Mucosa of descending colon (tissue), 3 donors: ENCODE measurements around the gene DNM3. TPM values are rescaled to one million over a fixed set of nuclear protein-coding genes. Genes with fewer than 3 reads are reported as not detected.

Experiments
- ATAC-seq: fragments of 200-7000 bp; cut with Tn5 transposase; one replicate; pipeline ENCODE4 v1.9.1; 2020; ENCODE audit warnings: mild to moderate bottlenecking, moderate library complexity
- DNase-seq, 3 donors: peaks; one replicate each; pipeline ENCODE4 v3.0.0-alpha.2; 2020
- H3K36me3 ChIP-seq: fragments of 200-600 bp; one replicate; pipeline ENCODE4 v1.8.0; 2021; ENCODE audit warnings: low read depth, mild to moderate bottlenecking
- H3K4me1 ChIP-seq: fragments of 200-600 bp; one replicate; pipeline ENCODE4 v1.8.0; 2021; ENCODE audit warnings: low read depth, mild to moderate bottlenecking
- H3K4me3 ChIP-seq: fragments of 200-600 bp; one replicate; pipeline ENCODE4 v1.8.0; 2021; ENCODE audit warnings: mild to moderate bottlenecking
- H3K9me3 ChIP-seq: fragments of 200-600 bp; one replicate; pipeline ENCODE4 v1.8.0; 2021; ENCODE audit warnings: mild to moderate bottlenecking
- CTCF ChIP-seq: fragments of 200-600 bp; IDR thresholded peaks from one replicate; pipeline ENCODE4 v1.8.0; 2022; ENCODE audit warnings: antibody characterized with exemption, mild to moderate bottlenecking
- intact Hi-C, 2 donors: fragments of 100-400 bp; cut with DNase I in 1 of 2; cut with micrococcal nuclease in 1 of 2; formaldehyde crosslinking; loops; one replicate each; pipeline versions ENCODE4 v1.11.0 to v1.11.1; 2022; cut with DNase I, micrococcal nuclease
- total RNA-seq, 3 donors: library from RNA; stranded (reverse); fragmentation: NEBNext Ultra II Directional in 2 of 3; extraction: Animal tissue kit (Norgen Biotek cat#: 25700) in 2 of 3; gene quantifications; one replicate each; pipeline versions ENCODE4 v1.2.1 to v1.2.4, GENCODE V29; 2021 to 2023
- donor health status: DM: no; HTN: no; CAD: no; lungs with moderate emphysema.
- donor health status: DM: no; HTN: no; CAD: no.
- donor health status: DM: no; HTN: yes; CAD: no.

Gene DNM3
- total RNA-seq, 3 donors from 2014 or later, result 1.4 to 6.4 (median 2.1) TPM

- H3K36me3 ChIP-seq, result no peaks in the 10 kb centered on the region
- H3K9me3 ChIP-seq, result no peaks in the 10 kb centered on the region
- peaks cover 11% of the 10 kb centered on the region for H3K4me1 ChIP-seq
- DNase-seq (peak; percentile 23 to 62 (median 60)), ATAC-seq (peak; percentile 69)
- intact Hi-C loops, result loop anchor here (10.0 kb wide), 2 partner anchors 254 to 264 kb away; no protein-coding TSS in a partner anchor
- TF ChIP-seq CTCF, result no peak
- H3K4me3 ChIP-seq, result no peak overlapping the region
These were observed 609.2 kb downstream of the DNM3 start for GRCh38 chr1:172450524-172450885.

- TF ChIP-seq CTCF, result no peak
- DNase-seq, result no peak
- H3K4me3 ChIP-seq, result no peak overlapping the region
- ATAC-seq, result peak; percentile 55
- peaks cover 11% of the 10 kb centered on the region for H3K4me1 ChIP-seq
- no peaks in the 10 kb centered on the region for H3K9me3 ChIP-seq
- intact Hi-C loops, result loop anchor here (10.0 kb wide), 2 partner anchors 254 to 264 kb away; no protein-coding TSS in a partner anchor
- no peaks in the 10 kb centered on the region for H3K36me3 ChIP-seq
These were observed 609.7 kb downstream of the DNM3 start for GRCh38 chr1:172451002-172451443.

GRCh38 chr1:172452536-172453152 lies 611.3 kb downstream of the DNM3 start:
- H3K4me1 ChIP-seq, result peaks cover 11% of the 10 kb centered on the region
- no peak for TF ChIP-seq CTCF
- ATAC-seq, result no peak

GRCh38 chr1:172453153-172453545 lies 611.9 kb downstream of the DNM3 start:
- TF ChIP-seq CTCF, result no peak
- intact Hi-C loops, result loop anchor here (10.0 kb wide), 2 partner anchors 252 to 262 kb away; no protein-coding TSS in a partner anchor
- no peak for ATAC-seq

More at GRCh38 chr1:172452536-172453152, 611.3 kb downstream of the DNM3 start:
- no peak for DNase-seq
- H3K36me3 ChIP-seq, result no peaks in the 10 kb centered on the region
- intact Hi-C loops, result loop anchor here (10.0 kb wide), 2 partner anchors 252 to 262 kb away; no protein-coding TSS in a partner anchor
- H3K9me3 ChIP-seq, result no peaks in the 10 kb centered on the region
- H3K4me3 ChIP-seq, result no peak overlapping the region

GRCh38 chr1:172453607-172454006 lies 612.3 kb downstream of the DNM3 start:
- peak; percentile 11 for ATAC-seq
- Histone ChIP-seq H3K36me3 (no peaks in the 10 kb centered on the region), H3K9me3 (no peaks in the 10 kb centered on the region), H3K4me3 (no peak overlapping the region), H3K4me1 (peaks cover 11% of the 10 kb centered on the region)
- no peak for TF ChIP-seq CTCF
- no peak for DNase-seq
- intact Hi-C loops, result loop anchor here (10.0 kb wide), 2 partner anchors 251 to 261 kb away; no protein-coding TSS in a partner anchor

More at GRCh38 chr1:172453153-172453545, 611.9 kb downstream of the DNM3 start:
- no peak for DNase-seq
- no peaks in the 10 kb centered on the region for H3K36me3 ChIP-seq
- H3K4me1 ChIP-seq, result peaks cover 11% of the 10 kb centered on the region
- no peaks in the 10 kb centered on the region for H3K9me3 ChIP-seq
- H3K4me3 ChIP-seq, result no peak overlapping the region
